ENCODE results near the gene DSCAML1.

Gene DSCAML1

DNA sequence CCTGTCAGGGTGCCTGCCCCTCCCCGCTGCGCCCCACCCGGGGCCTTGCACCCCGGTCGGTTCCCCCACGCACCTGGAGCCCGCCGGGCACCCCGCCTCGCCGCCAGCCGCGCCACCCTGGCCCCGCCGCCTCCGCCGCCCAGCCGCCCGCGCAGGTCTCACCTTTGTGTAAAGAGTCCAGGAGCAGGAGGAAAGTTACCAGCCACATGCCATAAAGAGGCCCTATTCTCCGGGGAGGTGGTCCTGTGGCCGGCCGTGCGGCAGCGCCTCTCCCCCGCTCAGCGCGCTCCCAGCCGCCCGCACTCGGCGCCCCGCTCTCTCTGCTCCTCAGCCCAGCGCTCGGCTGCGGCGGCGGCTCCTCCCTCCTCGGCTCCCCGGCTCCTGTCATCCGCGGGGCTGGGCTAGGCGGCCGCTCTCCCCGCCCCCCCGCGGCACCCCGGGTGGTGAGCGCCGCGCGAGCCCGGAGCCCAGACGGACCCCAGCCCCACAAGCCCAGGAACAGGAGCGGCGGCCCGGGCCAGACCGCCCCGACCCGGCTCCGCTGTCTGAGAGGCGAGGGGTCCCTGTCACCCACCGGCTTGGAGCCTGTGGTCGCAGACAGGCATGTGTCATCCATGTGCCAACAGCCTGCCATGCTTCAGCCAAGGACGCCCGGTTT, at the start of gene DSCAML1:
Gene DSCAML1, minus strand, starts transcription at position 345 of the 658 bp plus-strand sequence. Its CDS starts 137 bp downstream, at position 208.
- no peak for DNase-seq (ENCODE audit: low read depth)

GRCh38 chr11:117843666-117844484, 46.9 kb upstream of the DSCAML1 start:
- DNase-seq (ENCODE audit: low read depth): peak; percentile 46

DNA sequence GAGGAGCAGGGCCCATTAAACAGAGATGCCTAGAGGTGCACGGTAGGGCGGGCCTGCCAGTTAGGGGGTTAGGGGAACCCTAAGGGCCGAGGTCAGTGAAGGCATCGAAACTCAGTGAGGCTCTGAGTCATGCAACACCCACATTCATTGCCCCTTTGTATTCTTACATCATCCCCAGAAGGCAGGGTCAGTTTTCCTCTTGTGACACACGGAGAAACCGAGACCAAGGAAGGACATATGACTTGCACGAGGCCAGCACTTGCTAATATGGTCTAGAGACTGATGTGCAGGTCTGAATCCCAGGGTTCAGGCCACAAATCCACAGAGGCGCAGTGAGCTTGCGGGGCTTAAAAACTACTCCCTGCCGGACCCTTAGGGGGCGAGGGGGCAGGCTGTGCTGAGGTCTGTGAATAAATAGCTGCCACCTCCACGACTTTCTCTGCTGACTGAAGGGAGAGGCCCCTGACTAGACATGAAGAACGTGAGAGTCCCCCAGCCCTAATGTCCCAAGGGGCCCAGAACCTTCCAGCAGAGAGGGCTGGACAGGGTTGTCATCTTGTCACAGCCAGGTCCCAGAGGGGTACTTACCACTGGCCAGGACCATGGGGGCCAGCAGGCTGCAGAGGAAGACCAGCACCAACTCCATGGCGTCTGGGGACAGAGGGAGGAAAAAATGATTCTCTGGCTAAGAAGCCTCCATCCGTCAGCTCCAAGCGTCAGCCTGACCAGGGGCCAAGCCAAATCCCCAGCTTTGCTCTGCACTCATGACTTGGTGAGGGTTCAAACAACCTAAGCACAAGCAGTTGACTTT, 45.3 kb upstream of the DSCAML1 start:
- no peak for DNase-seq (ENCODE audit: low read depth)

- no peak for DNase-seq (ENCODE audit: low read depth)
These were observed 44.6 kb upstream of the DSCAML1 start for GRCh38 chr11:117841551-117842031.

DNA sequence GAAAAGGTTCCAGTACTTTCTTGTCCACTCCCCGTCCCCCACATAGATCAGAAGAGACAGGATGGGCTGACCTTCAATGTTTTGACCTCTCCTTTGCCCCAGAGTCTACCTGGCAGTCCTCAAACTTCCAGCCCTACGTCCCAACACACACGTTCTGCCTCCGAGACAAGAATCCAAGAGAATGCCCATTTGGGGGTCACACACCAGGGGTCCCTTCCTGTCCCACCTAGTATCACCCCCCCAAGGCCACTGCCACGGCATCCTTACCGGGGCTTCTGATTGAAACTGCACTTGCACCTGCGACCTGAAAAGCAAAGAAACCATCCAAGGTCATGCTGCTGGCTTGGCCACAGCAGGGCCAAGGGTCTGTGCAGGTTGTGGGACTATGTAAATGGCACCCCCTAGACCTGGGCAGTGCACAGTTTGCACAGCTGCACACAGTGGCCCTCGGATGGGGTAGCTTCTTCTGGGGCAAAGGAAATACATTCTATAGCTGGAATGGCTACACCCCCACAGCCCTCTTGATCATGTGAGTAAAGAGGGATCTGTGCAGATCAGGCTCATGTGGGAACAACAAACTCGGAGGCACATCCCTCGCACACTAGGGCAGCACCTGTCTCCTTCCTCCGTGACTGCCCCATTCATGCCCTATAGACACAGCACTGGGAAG, 44.0 kb upstream of the DSCAML1 start:
- no peak for DNase-seq (ENCODE audit: low read depth)

DNA sequence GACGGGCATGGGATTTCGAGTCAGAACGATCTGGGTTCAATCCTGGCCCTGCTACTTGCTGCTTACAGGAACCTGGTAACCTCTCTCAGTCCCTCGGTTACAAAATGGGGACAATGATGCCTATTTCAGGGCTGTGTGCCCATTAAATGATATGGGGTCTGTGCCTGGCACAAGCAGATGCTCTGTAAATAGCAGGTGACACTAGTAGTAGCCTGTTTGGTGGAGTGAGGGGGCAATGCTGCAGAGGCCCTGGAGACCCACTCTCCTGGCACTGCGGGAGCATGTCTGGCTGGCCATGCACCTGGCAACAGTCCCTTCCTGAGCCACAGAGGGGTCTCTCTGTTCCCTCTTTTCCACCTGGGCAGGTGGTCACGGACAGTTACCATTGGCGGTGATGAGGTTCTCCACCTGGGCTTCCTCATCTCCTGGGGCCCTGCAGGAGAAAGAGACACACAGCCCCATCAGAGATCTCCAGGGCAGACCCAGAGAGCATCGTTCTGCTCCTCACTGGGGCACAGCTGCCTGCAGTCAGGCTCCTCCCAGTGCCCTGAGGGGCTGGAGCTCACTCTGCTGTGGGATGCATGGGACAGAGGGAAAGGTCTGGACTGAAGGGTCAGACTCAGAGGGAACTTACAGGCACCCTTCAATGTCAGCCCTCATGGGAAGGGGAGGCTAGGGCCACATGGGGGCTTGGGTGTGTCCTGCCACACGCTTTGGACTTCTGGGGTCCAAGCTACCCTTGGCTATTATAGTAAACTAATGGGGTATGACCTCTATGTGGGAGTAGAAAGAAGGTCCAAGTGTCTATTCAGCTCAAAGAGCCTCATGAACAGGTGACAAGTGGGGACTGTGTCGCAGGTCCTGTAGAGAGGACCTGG, 43.2 kb upstream of the DSCAML1 start:
- DNase-seq (ENCODE audit: low read depth): no peak

DNA sequence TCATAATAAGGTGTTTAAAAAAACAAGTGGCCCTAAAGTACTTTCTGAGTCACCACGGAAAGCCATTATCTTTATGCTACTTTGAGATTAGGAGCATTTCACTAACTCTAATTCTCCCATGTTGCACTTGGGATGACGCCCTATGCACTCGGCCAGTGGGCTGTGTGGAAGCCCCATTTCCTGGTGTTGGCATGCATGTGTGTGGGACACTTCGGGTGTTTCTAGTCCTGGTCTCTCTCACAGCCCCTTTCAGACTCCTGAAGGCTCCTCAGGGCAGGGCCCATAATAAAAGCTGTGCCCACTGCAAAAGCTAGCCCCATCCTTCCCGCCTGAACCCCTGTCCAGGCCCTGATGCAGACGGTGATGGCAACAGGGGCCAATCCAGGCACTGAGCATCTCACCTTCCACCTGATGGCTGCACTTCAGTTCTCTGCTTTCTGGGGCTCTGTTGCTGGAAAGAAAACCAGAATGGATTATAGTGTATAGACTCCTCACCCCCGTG, 42.4 kb upstream of the DSCAML1 start:
- no peak for DNase-seq (ENCODE audit: low read depth)

DNA sequence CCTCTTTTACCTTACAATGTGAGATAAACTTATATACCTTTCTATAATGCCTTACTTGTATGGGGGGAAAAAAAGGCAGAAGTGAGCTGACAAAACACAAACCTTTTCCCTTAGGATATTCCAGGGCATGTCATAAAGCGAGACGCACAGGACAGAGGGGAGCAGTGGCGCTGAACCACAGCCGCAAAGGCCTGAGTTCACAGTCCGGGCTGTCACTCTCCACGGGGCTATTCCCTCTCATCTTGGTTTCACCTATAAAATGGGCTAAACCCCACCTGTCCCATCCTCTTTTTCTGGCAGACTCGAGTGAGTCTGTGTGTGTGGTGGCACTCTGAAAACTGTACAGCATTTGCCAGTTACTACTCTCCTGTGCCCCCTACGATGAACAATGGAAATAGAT, 41.9 kb upstream of the DSCAML1 start:
- DNase-seq (ENCODE audit: low read depth): no peak

DNA sequence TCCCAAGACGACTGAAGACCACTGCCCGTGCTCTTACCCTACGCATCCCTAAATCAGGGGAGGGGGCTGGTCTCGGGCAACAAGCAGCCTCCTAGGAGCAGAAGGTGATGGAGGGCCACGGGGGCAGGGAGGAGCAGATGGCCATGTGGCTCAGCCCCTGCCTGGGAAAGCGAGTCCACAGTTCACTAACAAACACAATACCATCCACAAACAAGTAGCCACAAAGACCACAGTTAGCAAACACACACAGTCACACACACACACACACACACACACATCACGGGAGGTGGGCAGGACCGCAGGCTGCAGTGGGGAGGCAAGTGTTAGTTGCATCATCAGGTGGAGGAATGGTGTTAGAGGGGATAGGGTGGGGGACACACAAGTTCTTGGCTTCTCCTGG, 40.8 kb upstream of the DSCAML1 start:
- DNase-seq (ENCODE audit: low read depth): no peak

- no peak for DNase-seq (ENCODE audit: low read depth)
These were observed 40.2 kb upstream of the DSCAML1 start for GRCh38 chr11:117837070-117837776.

GRCh38 chr11:117836077-117836960, 39.3 kb upstream of the DSCAML1 start:
- DNase-seq (ENCODE audit: low read depth): no peak

- no peak for DNase-seq (ENCODE audit: low read depth)
These were observed 38.6 kb upstream of the DSCAML1 start for GRCh38 chr11:117835576-117835975.

DNA sequence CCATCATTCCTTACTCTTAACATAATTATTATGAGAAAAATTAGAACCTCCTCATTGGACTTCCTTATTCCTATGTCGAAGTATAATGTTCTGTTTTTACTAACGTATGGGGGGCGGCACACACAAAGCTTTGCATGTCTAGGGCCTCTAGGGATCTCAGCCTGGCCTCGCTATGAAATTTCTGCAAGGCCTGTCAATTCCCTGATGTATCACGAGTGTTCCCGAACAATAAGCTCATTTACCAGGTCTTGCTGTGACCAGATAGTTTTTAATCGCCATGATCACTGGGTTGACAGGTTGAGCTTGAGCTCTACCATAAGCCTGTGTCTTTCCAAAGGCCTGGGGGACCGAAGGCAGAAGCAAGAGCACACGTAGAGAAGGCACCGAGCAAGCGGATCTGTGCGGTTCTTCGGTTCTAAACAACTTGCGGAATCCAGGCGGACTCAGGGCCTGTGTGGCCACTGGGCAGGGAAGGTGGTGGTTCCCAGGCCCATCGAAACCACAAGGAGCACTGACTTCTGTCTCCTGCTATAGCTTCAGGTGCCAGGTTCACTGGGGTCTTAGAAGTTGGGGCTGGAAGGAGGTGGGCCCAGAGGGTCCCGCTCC, 37.9 kb upstream of the DSCAML1 start:
- no peak for DNase-seq (ENCODE audit: low read depth)

DNA sequence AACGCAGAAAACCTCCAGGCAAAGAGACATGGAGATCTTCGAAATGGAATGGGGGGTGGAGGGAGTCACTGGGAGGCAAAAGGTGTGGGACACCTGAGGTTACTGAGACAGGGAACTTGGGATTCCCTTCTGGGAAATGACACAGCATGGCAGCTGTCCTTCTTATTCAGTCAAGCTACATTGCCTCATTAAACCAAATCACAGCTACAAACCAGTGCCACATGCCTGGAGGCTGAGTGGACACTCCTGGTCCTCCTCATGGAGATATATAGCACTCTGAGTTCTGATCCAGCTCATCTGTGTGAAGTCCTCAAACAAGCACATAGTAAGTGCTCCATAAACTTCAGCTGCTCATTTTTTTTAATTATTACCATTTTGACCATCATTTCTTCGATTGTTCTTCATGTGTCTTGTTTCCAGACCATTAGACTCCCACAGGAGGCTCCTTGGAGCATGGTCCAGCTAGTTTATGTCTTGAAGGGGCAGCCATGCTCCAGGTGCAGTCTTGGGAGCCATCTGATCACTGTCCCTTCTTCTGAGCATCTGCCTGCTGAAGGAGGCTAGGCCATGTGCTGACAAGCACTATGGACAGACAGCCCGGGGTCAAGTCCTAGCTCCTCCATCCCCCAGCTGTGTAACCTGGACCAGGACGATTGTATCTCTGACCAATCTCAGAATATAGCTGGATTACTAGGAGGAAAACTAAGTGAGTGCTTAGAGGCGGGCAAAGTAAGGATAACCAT, 37.2 kb upstream of the DSCAML1 start:
- DNase-seq (ENCODE audit: low read depth): no peak

DNA sequence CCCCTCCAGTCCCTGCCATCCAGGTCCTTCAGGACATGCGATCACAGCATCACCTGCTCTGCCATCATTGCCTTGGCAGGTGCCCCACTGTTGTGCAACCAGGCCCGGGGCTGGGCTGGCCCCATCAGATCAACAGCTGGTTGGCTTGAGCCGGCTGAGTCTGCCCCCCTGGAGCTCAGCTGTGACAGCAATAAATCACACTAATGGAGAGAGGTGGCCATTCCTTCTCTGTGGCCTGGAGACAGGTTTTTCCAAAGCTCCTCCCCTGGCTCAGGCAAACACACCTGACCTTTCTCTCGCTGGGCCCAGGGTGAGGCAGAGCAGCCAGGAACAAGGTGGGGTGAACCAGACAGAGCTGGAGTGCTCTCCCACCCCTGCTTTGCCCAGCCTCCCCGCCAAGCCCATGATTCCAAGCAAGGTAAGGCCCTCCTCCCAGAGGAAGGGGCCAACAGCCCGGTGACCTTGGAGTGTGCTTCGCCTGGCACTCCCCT, 36.4 kb upstream of the DSCAML1 start:
- no peak for DNase-seq (ENCODE audit: low read depth)

DNA sequence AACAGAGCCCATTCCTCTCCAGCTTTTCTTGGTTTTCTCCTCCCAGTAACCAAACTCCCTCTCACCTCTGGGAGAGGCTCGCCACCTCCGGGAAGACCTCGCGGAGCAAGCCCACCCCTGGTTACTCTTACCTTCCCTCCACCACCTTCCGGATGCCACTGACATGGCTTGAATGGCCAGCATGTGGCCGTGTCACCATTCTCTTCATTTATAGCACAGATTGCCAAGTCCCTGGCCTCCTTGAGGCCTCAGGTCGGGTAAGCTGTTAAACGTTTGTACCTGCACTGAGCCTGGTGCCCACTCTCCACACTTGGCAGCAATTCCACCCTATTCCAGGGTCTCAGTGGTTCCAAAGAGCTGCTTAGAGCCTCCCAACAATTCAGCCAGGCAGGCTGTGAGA, 35.5 kb upstream of the DSCAML1 start:
- no peak for DNase-seq (ENCODE audit: low read depth)

- no peak for DNase-seq (ENCODE audit: low read depth)
These were observed 34.8 kb upstream of the DSCAML1 start for GRCh38 chr11:117831661-117832415.
